ENCODE data around the gene C19orf47. TPM values are rescaled to one million over a fixed set of nuclear protein-coding genes. Genes with fewer than 3 reads are reported as not detected.

C19orf47 gene
- total RNA-seq, 2 donors from 2014 or later = 20.2 to 34.2 TPM

DNA sequence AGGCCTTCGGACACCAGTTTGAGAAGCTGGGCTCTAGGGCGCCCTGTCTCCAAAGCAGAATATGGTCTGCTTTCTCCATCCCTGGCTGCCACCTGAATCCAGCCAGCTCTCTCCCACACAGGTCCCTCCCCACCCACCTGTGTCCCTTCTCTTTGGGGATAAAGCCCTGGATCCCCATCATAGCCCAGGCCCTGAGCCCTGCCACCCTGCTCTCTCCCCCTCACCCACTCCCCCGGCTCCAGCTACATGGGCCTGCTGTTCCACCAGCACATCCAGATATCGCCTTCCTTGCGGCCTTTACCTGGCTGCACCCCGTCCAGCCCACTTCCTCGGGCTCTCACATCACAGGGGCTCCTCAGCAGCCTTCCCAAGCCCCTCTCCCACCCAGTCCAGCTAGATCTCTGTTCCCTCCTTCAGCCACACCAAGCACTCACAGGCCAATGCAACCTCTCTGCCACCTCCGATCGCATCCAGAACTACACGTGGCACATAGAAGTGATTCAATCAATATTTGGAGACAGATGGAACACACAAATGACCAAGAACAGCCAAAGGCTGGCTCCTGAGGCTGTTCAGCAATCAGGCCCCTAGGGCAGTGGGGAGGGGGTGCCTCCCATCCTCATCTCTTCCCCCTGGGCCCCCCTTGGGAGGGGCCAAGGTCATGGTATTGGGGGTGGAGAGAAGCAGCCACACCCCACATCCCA, 70.7 kb downstream of the C19orf47 start:
- TF ChIP-seq, protein P1, sequence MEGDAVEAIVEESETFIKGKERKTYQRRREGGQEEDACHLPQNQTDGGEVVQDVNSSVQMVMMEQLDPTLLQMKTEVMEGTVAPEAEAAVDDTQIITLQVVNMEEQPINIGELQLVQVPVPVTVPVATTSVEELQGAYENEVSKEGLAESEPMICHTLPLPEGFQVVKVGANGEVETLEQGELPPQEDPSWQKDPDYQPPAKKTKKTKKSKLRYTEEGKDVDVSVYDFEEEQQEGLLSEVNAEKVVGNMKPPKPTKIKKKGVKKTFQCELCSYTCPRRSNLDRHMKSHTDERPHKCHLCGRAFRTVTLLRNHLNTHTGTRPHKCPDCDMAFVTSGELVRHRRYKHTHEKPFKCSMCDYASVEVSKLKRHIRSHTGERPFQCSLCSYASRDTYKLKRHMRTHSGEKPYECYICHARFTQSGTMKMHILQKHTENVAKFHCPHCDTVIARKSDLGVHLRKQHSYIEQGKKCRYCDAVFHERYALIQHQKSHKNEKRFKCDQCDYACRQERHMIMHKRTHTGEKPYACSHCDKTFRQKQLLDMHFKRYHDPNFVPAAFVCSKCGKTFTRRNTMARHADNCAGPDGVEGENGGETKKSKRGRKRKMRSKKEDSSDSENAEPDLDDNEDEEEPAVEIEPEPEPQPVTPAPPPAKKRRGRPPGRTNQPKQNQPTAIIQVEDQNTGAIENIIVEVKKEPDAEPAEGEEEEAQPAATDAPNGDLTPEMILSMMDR (IDR thresholded peaks at IDR 0.05) = no peak
- no peak overlapping the region for H3K4me3 ChIP-seq
- DNase-seq (ENCODE audit: low spot score) = no peak
- H3K27ac ChIP-seq = no peak overlapping the region
- H3K9me3 ChIP-seq = no peaks in the 10 kb centered on the region
- no peaks in the 10 kb centered on the region for H3K36me3 ChIP-seq
- H3K4me1 ChIP-seq (ENCODE audit: control insufficient read depth in 1 of 2, low read depth in 2 of 2) = peaks cover 18 to 59% of the 10 kb centered on the region in 2 donors
- no peaks in the 10 kb centered on the region for H3K27me3 ChIP-seq (replicated peaks; ENCODE audit: insufficient read depth)
- no peak for ATAC-seq (ENCODE audit: insufficient number of reproducible peaks, low FRiP score, low read depth)

DNA sequence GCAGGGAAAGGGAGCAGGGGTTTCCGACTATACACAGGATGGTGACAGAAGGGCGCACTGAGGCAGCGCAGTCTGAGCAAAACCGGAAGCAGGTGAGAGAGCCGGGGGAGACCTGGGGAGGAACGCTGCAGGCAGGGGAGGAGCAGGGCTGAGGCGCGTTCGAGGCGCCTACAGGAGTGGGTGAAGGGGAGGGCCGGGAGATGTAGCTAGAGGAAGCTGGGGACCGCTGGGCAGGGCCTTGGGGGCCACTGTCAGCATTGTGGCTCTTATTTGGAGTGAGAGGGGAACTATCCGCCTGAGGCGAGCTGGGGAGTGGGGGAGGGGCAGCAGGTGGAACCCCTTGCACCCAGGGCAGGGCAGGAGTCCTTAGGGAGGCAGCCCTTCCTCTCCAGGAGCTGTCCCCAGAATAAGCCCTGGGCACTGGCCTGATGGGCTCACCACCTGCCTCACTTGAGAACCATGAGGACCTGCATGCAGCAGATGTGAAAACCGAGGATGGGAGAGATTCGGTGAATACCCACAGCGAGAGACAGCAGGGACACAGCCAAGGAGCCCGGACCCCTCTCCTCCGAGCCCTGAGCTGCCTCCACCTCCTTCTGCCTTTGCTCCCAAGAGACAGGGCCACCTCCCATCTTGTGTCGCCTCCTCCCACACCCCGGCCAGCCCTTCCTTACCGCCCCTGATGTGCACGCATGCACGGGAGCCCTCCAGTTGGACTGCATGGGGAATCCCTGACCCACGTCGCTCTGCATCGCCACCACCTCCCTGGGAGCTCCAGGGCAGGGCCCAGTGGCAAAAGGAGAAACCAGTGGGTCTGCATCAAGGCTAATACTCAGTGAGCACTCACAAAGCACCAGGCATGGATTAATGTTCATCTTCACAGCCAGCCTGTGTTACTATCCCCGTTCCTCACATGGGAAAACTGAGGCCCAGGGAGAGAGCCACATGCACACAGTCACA, 73.3 kb downstream of the C19orf47 start:
- no peaks in the 10 kb centered on the region for H3K27me3 ChIP-seq (replicated peaks; ENCODE audit: insufficient read depth)
- H3K36me3 ChIP-seq = no peaks in the 10 kb centered on the region
- no peak for ATAC-seq (ENCODE audit: insufficient number of reproducible peaks, low FRiP score, low read depth)
- no peak overlapping the region for H3K27ac ChIP-seq
- DNase-seq (ENCODE audit: low spot score) = no peak
- no peak overlapping the region for H3K4me3 ChIP-seq
- H3K4me1 ChIP-seq (ENCODE audit: control insufficient read depth in 1 of 2, low read depth in 2 of 2) = peaks cover 8 to 38% of the 10 kb centered on the region in 2 donors
- H3K9me3 ChIP-seq = no peaks in the 10 kb centered on the region
- TF ChIP-seq, protein P1 (IDR thresholded peaks at IDR 0.05) = no peak

DNA sequence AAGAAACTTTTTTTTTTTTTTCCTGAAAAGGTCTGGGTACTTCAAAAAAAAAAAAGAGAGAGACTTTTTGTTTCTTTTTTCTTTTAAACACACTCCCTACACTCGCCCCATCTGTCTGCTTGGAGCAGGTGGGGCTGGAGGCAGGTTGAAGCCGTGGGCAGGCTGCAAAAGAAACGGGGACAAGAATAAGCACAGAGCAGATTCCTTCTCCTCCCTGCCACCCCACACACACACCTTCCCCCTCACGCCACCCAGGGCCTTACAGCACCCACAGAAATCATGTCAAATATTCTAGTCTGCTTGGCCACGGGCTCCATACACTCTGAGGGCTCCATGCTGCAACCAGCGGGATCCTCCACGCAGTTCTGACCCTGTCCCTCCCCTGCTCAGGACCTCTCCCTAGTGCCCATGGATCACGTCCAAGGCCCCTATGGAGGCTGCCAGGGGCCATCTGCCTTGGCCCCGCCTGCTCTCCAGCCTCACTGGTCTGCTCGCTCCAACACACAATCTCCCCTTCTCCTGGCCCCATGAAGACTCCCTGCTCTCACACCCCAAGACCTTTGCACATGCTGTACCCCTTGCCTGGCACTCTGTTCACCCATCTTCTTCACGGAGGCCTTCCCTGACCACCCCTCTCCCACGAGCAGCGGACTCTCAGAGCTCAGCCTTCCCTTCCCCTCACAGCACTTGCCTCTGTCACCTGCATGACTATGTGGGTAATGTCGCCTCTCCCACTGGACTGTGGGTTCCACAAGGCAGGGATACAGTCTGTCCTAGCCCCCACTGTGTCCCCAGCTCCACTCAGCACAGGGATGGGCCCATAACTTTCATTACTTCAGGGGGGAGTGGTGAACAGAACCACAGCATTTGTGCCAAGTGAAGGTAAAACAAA, 74.5 kb downstream of the C19orf47 start:
- H3K27me3 ChIP-seq (replicated peaks; ENCODE audit: insufficient read depth) = no peaks in the 10 kb centered on the region
- H3K4me1 ChIP-seq (ENCODE audit: control insufficient read depth in 1 of 2, low read depth in 2 of 2) = peaks cover 0 to 26% of the 10 kb centered on the region in 2 donors
- H3K9me3 ChIP-seq = no peaks in the 10 kb centered on the region
- H3K27ac ChIP-seq = no peak overlapping the region
- no peaks in the 10 kb centered on the region for H3K36me3 ChIP-seq
- TF ChIP-seq, protein P1 (IDR thresholded peaks at IDR 0.05) = no peak
- no peak for ATAC-seq (ENCODE audit: insufficient number of reproducible peaks, low FRiP score, low read depth)
- H3K4me3 ChIP-seq = no peak overlapping the region
- no peak for DNase-seq (ENCODE audit: low spot score)

DNA sequence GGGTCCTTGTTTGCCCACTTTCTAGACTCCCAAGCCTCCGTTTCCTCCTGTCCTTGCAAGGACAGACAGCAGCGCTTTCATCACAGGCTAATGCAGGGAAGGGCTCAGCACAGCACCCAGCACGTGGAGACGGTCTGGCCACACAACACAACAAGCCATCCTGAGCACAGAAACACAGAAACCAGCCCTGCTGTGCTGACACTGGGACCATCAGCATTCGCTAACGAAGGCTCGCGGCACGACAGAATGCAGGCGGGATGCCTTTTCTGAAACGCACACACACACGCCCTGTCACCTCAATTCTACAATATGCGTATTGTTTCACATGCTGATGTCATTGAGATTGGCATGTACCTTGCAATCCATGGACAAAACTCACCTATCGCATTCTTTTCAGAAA, 75.9 kb downstream of the C19orf47 start:
- TF ChIP-seq, protein P1 (IDR thresholded peaks at IDR 0.05) = no peak
- Histone ChIP-seq H3K4me1 (ENCODE audit: control insufficient read depth in 1 of 2, low read depth in 2 of 2) (peaks cover 0 to 15% of the 10 kb centered on the region in 2 donors), H3K27me3 (replicated peaks; ENCODE audit: insufficient read depth) (no peaks in the 10 kb centered on the region), H3K27ac (no peak overlapping the region), H3K4me3 (no peak overlapping the region), H3K9me3 (no peaks in the 10 kb centered on the region), H3K36me3 (no peaks in the 10 kb centered on the region)
- DNase-seq (ENCODE audit: low spot score) (no peak), ATAC-seq (ENCODE audit: insufficient number of reproducible peaks, low FRiP score, low read depth) (no peak)

All from thoracic aorta (tissue), 2 donors.